Fibroblast of skin of right biceps (primary cell): ENCODE results near the gene ZNF688.

Experiments used
- DNase-seq: peaks from one replicate; pipeline ENCODE4 v3.0.0-alpha.2; 2013

The ZNF688 gene

DNA sequence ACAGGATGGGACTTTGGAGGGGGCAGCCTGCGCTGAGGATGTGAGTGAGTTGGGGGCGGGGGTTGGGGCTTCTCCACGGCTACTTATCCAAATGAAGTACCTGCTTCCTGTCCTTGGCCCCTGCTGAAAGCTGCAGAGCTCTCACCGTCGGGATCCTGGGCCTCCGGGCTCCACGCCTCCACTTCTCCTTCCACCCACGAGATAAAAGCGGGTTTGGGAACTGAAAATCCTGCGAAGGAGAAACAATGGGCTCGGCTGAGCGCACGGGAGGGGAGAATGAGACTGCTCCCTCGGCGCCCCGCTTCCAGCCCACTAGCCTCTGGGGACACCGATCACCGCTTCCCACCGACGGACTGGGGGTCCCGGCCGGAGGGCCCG lies 13.5 kb upstream of the ZNF688 start:
- DNase-seq, result peak; percentile 16

DNA sequence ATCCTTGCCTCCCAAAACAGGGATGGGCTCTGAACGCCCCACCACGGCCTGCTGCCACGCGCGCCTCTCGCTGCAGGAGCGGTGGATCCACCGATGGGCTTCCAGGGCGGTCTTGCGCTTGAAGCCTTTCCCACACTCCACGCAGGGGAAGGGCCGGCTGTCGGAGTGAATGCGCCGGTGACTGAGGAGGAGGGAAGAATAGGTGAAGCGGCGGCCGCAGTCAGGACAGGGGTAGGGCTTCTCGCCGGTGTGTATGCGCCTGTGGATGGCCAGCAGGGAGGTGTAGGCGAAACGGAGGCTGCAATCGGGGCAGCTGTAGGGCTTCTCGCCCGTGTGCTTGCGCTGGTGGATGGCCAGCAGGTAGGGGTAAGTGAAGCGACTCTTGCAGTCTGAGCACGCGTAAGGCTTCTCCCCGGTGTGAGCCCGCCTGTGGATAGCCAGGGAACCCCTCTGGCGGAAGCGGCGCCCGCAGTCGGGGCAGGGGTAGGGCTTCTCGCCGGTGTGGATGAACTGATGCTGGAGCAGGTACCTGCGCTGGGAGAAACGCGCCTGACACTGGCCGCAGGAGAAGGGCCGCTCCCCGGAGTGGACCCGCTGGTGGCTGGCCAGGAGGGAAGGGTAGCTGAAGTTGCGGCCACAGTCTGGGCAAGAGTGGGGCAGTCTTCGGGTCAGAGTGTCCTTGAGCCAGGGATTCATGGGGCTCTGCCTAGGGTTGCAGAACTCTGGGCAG lies 11.3 kb upstream of the ZNF688 start:
- DNase-seq, result no peak

DNA sequence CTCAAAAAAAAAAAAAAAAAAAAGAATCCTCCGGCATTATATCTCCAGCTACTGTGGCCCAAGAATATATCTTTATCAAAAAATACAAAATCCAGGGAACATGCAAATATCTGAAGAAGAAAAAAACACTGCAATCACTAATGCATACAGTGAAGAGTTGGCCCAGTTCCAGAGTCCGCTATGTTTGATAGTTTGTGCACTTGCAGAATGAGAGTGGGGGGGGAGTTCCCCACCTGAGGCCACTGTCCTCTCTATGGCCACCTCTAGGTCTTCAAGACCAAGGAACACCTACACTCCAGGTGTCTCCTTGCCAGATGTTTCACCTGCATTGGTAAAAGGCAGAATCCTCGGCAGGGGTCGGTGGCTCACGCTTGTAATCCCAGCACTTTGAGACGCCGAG lies 9.9 kb upstream of the ZNF688 start:
- no peak for DNase-seq

DNA sequence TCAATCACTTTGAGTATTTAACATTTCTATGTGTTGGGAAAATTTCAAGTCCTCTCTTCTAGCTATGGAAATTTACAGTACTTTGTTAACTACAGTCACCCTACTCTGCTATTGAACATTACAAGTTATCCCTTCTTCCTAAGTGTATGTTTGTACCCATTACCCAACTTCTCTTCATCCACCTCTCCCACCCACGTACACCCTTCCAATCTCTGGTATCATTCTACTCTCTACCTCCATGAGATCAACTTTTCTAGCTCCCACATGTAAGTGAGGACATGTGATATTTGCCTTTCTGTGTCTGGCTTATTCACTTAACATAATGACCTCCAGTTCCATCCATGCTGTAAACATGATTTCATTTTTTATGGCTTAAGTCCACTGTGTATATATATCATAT lies 3.2 kb upstream of the ZNF688 start:
- DNase-seq, result no peak

DNA sequence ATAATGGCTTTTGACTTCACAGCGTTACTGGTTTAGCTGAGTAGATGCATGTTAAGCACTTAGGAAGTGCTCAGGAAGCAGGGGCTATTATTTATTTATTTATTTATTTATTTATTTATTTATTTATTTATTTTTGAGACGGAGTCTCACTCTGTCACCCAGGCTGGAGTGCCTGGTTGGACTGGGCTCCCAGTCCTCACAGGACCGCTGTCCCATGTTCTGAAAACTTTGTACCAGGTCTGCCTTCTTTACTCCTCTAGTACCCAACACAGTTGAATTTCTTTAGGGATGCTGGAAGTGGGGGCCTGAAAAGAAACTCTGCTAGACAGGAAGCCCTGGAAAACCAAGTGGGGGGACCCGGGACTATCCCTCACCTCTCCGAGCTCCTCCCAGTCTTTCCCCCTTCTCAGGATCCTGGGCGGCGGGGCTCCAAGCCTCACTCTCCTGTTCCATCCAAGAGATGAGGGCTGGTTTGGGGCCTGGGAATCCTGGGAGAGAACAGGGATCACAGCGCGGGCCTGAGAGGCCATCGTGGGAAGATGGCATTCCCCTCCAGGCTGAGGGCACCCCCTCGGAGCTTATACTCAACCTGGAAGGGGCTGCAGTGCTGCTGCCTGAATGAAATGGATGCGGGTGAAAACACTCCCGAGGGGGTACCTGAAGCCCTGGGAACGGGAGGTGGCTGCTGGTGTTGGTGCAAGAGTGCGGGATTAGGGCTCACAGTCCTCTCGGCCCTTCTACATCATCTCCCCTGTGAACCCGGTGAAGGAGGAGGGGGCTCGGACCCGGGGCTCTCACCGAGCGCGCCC lies 674 bp downstream of the ZNF688 start:
- peak; percentile 31 for DNase-seq

DNA sequence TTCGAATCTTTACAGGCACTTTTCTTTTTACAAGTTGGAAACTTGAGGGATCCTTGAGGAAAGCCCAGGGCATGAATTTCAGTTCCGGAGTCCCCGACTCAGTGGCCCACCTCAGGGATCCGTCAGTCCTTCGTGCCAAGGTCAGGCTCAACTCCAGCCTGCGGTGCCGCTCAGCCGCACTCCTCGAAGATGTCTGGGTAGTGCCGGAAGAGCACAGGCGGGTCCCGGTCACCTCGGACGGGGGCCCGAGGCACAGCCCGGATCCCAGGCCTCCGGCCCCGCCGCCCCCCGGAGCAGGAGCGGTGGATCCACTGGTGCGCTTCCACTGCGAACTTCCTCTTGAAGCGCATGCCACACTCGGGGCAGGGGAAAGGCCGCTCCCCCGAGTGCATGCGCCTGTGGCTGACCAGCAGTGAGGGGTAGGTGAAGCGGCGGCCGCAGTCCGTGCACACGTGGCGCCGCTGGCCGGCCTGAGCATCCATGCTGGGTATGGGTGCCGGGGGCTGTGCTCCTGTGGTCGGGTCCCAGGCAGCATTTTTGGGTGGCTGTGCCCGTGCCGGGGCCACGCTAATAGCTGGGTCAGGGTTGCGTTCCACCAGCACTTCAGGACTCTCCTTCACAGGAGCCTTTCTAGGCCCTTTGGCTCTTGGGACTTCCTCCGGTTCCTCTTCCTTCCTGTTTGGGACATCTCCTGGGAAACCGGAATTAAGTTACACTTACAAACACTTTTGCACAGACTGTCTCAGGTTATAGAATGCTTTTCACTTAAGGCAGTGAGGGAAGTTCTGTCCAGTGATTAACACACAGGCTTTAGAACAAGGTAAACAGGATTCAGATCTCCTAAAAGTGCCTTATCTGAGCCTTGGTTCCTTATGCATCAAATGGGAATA lies 1.5 kb downstream of the ZNF688 start:
- no peak for DNase-seq

DNA sequence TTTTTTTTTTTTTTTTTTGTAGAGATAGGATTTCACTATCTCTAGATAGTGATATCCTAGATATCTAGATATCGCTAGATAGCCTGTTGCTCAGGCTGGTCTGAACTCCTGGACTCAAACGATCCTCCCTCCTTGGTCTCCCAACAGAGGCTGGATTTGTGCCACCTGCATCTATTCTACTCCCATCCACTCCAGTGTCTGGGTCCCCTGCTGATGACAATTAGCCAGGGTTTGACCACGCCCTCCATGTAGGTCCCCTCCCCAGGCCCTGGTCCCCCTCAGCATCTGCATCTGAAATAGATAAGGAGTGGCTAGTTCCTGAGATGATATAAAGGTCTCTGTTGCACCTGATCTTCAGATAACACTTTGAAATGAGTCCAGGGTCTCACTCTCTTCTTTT lies 2.2 kb downstream of the ZNF688 start:
- DNase-seq, result no peak

DNA sequence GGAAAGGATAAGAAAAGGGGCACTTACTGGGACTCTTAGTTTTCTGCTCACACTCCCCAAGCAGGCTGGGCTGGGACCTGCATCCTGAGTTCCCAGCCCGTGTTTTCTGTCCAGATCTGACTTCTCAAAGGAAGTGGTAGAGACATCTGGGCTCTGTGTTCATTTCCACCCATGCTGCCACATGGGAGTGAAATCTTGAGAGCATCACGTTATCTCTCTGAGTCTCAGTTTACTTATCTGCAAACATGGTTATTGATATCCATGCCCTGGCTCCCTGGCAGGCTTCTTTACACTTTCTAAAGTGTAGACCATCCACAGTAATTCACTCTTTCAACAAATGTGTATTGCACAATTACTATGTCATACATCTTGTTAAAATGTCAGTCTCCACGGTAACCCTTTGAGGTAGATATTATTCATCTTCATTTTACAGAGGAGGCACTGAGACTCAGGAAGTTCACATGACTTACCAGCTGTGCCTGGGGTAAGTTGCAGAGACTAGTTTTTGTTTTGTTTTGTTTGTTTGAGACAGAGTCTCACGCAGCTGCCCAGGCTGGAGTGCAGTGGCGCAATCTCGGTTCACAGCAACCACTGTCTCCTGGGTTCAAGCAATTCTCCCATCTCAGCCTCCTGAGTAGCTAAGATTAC lies 3.4 kb downstream of the ZNF688 start:
- peak; percentile 43 for DNase-seq

DNA sequence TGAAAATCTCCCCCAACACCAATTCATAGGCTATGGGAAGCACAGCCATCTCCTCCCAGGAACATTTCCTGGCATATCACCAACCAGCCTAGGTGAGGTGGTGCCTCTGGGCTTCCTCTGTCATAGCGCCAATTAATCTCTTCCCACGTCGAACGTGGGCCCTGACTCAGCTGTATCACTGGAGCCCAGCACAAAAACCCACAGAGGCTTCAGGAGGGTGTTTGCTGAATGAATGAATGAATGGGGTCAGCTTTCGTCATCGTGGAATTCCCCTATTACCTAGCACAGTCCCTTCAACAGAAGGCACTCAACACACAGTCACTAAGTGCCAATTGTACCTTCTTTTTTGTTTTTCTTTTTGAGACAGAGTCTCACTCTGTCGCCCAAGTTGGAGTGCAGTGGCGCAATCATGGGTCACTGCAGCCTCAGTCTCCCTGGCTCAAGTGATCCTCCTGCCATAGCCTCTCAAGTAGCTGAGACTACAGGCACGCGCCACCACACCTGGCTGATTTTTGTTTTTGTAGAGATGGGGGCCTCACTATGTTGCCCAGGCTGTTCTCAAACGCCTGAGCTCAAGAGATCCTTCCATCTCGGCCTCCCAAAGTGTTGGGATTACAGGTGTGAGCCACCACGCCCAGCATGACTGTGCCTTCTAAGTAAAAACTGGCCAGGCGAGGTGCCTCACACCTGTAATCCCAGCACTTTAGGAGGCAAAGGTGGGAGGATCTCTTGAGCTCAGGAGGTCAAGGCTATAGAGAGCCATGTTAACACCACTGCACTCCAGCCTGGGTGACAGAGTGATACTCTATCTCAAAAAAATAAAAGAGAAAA lies 4.1 kb downstream of the ZNF688 start:
- DNase-seq, result no peak

DNA sequence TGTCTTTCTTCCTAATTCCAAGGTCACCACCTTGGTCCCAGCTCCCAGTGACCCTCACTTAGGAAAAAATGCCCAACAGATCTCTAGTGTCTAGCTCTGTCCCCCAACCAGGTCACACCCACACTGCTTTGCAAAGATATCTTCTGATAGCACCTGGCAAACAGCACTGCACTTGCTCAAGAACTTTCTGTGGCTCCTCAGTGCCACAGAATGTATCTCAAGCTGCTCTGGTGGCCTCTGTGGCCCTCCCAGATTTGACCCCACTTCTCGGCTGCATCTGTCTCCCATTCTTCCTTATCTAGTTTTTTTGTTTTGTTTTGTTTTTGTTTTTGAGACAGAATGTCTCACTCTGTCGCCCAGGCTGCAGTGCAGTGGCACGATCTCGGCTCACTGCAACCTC lies 5.0 kb downstream of the ZNF688 start:
- DNase-seq, result no peak

DNA sequence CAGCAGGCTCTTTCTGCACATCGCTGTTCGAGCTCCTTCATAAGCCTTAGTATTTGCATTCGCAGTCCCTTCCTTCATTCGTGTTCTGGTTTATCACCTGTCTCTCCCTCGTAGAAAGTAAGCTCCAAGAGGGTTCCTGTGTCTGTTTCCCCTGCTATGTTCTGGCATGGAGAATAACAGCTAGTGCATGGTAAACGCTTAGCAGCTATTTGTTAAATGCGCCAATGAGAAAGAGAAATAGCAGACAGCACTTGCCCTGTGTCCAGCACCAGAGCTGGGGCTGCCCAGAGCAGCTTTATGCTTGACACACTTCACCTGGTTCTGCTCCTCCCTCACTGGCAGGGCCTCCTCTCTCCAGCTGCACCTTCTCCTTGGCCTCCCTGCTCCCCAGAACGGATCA lies 5.5 kb downstream of the ZNF688 start:
- DNase-seq, result no peak

DNA sequence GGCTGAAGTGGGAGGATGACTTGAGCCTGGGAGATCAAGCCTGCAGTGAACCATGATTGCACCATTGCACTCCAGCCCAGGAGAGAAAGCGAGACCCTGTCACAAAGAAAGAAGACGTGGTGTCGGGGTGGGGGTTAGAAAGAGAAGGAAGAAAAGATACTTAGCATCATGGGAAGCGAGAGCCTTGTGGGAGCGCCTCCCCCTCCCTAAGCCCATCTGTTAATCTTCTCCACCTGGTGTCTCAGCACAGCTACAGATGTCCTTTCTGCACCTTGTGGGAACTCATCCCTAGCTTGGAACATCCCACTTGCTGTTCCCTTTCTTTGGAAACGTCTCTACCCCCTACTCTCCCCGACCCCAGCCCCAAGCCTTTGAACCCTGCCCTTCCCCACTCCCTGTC lies 6.0 kb downstream of the ZNF688 start:
- no peak for DNase-seq

DNA sequence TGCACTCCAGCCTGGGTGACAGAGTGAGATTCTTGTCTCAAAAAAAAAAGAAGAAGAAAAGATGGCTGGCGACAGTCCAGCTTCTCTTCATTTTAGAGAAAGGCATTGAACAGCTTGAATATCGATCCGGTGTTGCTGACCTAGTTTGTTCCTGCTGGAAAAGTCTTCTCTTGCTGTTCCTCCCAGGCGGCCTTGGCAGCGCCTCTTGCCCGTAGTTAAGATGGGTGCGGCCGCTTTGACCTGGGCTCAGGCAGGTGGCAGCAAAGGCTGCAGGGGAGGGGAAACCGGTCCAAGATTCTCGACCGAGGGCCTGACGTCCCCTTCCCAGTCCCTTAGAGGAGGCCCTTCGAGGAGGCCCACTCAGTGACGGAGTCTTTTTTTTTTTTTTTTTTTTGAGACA lies 9.5 kb downstream of the ZNF688 start:
- no peak for DNase-seq

DNA sequence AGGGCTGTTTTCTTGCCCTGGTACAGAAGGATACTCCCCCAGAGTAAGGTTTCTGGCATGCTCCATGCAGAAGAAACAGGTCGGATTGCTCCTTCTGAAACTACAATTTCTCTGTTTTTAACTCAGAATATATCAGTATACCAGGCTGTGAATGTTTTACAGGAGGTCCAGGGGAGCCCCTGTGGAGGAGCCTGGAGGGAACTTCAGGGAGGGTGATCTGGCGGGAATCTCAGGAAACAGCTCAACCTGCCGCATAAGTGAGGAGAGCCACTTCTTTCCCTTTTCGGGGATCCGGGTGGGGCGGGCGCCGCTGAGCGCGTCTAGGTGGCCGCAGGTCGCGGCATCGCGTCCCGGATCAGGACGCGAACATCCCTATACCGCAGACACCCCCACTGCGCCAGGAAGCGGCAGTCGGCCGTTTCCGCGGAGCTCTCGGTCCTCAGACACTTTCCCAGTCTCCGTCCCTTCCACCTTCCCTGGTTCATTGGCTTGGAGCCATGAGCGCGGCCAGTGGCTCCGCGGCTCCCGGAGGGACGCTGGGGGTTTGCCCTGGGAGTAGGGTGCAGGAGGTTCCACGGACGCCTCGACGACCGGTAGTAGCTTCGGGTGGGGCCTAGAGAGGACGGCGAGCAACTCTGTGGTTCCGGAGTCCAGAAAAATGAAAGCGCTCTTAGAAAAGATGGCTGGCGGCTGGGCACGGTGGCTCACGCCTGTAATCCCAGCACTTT lies 10.3 kb downstream of the ZNF688 start:
- no peak for DNase-seq

DNA sequence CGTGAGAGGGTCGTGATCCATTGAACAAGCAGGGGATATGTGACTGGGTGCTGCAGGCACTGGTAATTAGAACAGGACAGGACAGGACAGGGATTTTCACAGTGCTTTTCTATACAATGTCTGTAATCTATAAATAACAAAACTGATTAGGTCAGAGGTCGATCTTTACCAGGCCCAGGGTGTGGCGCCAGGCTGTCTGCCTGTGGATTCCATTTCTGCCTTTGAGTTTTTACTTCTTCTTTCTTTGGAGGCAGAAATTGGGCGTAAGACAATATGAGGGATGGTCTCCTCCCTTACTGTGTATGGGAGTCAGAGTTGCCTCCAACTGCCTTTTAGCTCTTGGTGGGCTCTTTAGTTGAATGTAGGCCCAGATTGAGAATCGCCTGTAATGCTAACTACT lies 11.8 kb downstream of the ZNF688 start:
- DNase-seq, result no peak

DNA sequence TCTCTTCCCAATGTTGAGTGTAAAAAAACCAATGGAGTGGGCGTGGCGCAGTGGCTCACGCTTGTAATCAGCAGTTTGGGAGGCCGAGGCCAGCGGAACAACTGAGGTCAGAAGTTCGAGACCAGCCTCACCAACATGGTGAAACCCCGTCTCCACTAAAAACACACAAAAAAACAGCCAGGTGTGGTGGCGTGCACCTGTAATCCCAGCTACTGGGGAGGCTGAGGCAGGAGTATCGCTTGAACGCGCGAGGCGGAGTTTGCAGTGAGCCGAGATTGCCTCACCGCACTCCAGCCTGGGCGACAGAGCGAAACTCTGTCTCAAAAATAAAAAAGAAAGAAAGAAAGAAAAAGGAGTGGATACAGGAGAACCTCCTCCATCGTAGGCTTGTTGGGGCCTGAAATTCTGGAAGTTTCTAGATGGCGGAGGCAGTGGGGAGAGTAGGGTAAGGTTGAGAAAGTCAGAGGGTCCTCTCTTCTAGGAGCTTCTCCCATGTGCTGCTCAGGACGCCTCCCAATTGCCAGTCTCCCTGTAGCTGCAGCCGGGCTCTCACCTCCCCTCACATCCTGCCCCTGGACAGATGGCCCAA lies 12.6 kb downstream of the ZNF688 start:
- DNase-seq, result no peak

DNA sequence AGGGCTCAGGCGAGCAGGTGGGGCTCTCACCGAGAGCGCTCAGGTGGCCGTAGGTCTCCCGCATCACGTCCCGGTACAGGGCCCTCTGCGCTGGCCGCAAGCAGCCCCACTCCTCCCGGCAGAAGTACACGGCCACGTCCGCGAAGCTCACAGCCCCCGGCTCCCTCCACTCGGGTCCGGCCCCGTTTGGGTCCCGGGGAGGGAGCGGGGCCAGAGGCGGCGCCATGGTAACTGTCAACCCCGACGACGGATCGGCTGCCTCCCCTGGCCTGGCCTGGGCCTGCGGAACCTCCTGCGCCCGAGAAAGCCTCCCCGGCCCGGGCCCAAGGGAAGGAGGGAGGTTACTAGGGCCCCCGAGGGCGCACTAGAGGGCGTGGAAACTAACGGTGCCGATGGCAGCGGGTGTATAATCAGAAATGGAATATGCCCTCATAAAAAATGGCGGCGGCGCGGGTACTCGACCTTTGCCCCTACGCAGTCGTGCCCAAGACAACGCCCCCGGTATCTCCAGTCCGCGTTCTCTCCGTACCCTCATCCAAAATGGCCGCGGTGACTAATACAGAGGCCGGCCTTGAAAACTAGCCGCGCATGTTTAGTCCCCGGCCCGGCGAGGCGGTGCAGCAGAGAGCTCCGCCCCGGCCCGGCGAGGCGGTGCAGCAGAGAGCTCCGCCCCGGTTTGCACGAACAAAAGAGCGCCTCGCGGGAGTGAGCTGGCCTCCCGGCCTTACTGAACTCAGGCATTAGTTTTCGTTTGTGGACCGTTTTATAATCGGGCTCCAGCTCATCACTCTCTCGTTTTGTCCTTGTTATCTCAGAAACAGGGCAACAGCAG lies 13.3 kb downstream of the ZNF688 start, which contains the start of gene ZNF764:
Gene ZNF764 (minus strand): TSS at position 418 of the 832 bp plus-strand sequence. CDS start 192 bp downstream, at position 226.
- DNase-seq, result peak; percentile 99

DNA sequence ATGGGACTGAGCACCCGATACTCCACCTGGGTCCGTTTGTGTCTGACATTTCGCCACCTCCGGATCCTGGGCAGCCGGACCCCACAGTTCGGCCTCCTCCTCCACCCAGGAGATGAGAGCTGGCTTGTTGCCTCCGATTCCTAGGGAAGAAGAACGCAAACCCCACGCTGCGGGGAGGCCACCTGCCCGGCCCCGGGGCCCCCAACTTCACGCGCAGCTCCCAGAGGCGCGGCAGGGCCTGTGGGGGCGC lies 13.9 kb downstream of the ZNF688 start:
- DNase-seq, result no peak

DNA sequence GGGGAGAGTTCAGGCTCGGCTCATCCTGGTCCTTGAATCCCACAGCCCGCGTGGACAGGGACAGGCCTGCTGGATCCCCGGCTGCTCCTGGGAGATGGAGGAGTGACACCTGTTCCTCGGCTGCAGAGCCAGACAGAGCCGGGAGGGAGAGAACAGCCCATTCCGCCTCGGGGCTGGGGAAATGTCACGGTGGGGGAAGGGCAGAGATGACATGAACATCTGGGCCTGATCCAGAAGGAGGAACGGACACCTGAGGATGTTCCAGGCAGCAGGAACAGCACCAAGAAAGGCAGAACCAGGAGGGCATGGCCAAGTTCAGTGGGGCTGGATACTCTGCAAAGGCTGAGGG lies 15.4 kb downstream of the ZNF688 start:
- no peak for DNase-seq
